K562 (cell line): Measurements from ENCODE around the gene DTX4. TPM values are rescaled to one million over a fixed set of nuclear protein-coding genes. Genes with fewer than 3 reads are reported as not detected.

Source experiments
- ATF7 ChIP-seq: fragments of 450-650 bp; IDR thresholded peaks from 2 replicates; pipeline ENCODE4 v1.7.1; 2014; ENCODE audit warnings: mild to moderate bottlenecking, moderate library complexity
- FOXJ2 ChIP-seq: fragments of 200-800 bp; sonication (Bioruptor generic); IDR thresholded peaks from 2 replicates; pipeline ENCODE4 v1.6.1; 2016; ENCODE audit warnings: missing genetic modification characterization, missing compliant biosample characterization
- FOXJ3 ChIP-seq: sonication (generic); formaldehyde crosslinking; IDR thresholded peaks from 2 replicates; pipeline ENCODE4 v1.4.0; 2020; ENCODE audit warnings: mild to moderate bottlenecking, missing genetic modification reagents
- FOXK2 ChIP-seq, 2 experiments: fragments of 450-650 bp; IDR thresholded peaks in 1 of 2; conservative IDR thresholded peaks in 1 of 2; 2 replicates each; pipeline ENCODE4 v1.6.1; 2016; ENCODE audit warnings: low read depth in 2 of 2, mild to moderate bottlenecking in 1 of 2
- HINFP ChIP-seq: fragments of 450-650 bp; conservative IDR thresholded peaks from 2 replicates; pipeline ENCODE4 v1.6.1; 2016; ENCODE audit warnings: missing genetic modification characterization, low read depth, mild to moderate bottlenecking, control low read depth, missing compliant biosample characterization
- HIVEP1 ChIP-seq: fragments of 250-450 bp; sonication (Bioruptor Pico); IDR thresholded peaks from 2 replicates; pipeline ENCODE4 v1.4.0; 2020; ENCODE audit warnings: mild to moderate bottlenecking
- MAX ChIP-seq: sonication (generic); formaldehyde crosslinking; IDR thresholded peaks from 2 replicates; pipeline ENCODE4 v1.9.0; 2022; ENCODE audit warnings: mild to moderate bottlenecking, missing genetic modification reagents
- MYC ChIP-seq, 2 experiments: fragments of 250-450 bp in 1 of 2; sonication (Bioruptor Pico) in 1 of 2; IDR thresholded peaks; 2 replicates each; pipeline versions ENCODE4 v1.5.1 to v1.6.1; 2012 to 2021; ENCODE audit warnings: low read depth in 2 of 2, borderline replicate concordance in 1 of 2, improper control_type of control experiment in 1 of 2, low read length in 1 of 2, mild to moderate bottlenecking in 1 of 2, moderate library complexity in 1 of 2
- SAFB ChIP-seq: fragments of 200-400 bp; formaldehyde crosslinking; IDR thresholded peaks from 2 replicates; pipeline ENCODE4 v1.6.1; 2017; ENCODE audit warnings: low read depth, low read length, borderline replicate concordance
- SUPT5H ChIP-seq: fragments of 450-650 bp; IDR thresholded peaks from 2 replicates; pipeline ENCODE4 v1.6.1; 2016
- USF1 ChIP-seq: sonication (generic); formaldehyde crosslinking; IDR thresholded peaks from 2 replicates; pipeline ENCODE4 v1.9.0; 2022; ENCODE audit warnings: mild to moderate bottlenecking, missing genetic modification reagents
- ZBTB5 ChIP-seq: fragments of 450-650 bp; IDR thresholded peaks from 2 replicates; pipeline ENCODE4 v1.6.1; 2017; ENCODE audit warnings: antibody characterized with exemption
- ZEB2 ChIP-seq: fragments of 450-650 bp; IDR thresholded peaks from 2 replicates; pipeline ENCODE4 v1.6.1; 2016
- ZFX ChIP-seq: sonication (generic); formaldehyde crosslinking; IDR thresholded peaks from 2 replicates; pipeline ENCODE4 v1.8.0; 2022; ENCODE audit warnings: mild to moderate bottlenecking, missing genetic modification reagents, moderate library complexity
- ZNF175 ChIP-seq: fragments of 200-800 bp; sonication (Bioruptor generic); IDR thresholded peaks from 2 replicates; pipeline ENCODE4 v1.6.1; 2016; ENCODE audit warnings: low read depth, mild to moderate bottlenecking, missing genetic modification characterization, missing compliant biosample characterization
- ZNF282 ChIP-seq: sonication (generic); formaldehyde crosslinking; IDR thresholded peaks from 2 replicates; pipeline ENCODE4 v1.8.1; 2023; ENCODE audit warnings: missing genetic modification reagents
- ZNF609 ChIP-seq: sonication (generic); formaldehyde crosslinking; IDR thresholded peaks from 2 replicates; pipeline ENCODE4 v1.8.1; 2023; ENCODE audit warnings: missing genetic modification reagents, mild to moderate bottlenecking, borderline replicate concordance
- polyA plus RNA-seq, 8 experiments: library from polyadenylated mRNA; depleted of rRNA in 4 of 8; stranded (reverse) in 5 of 8; unstranded in 3 of 8; fragments of >200 nt; fragmentation: Nextera tagmentation in 2 of 8; fragmentation: Illumina TruSeq in 1 of 8; extraction: Ambion mirVana in 2 of 8; extraction: Trizol in 1 of 8; gene quantifications; 2 replicates each; pipeline versions ENCODE4 v1.2.1 to v1.2.3, GENCODE V29; 2011 to 2014; ENCODE audit warnings: inconsistent platforms in 1 of 8, missing spikeins in 1 of 8
- total RNA-seq, 7 experiments: library from RNA; depleted of rRNA in 6 of 7; stranded (reverse); fragments of >200 nt in 6 of 7; fragmentation: Illumina TruSeq in 2 of 7; extraction: Trizol in 2 of 7; gene quantifications; 2 replicates each; pipeline versions ENCODE4 v1.2.1 to v1.2.3, GENCODE V29; 2011 to 2021; ENCODE audit warnings: low replicate concordance in 1 of 7

Gene DTX4
- total and polyA plus RNA-seq, 9 of the 15 experiments (the other 6 are each of a cell fraction or from before 2014, with no cell fraction given) = 0.03 to 0.47 (median 0.04) TPM; not detected in 4

GRCh38 chr11:59144579-59145345 is 27.2 kb upstream of the DTX4 start (continued):
- TF ChIP-seq ZFX (peak; percentile 89), ZBTB5 (no peak), MAX (peak; percentile 99), FOXK2 (conservative IDR thresholded peaks at IDR 0.05 in 1 of 2, IDR thresholded peaks at IDR 0.05 in 1 of 2; ENCODE audit: low read depth in 2 of 2) (peak; percentile 76 to 82), ZNF175 (CRISPR knock-in tag) (peak; percentile 79), MYC (IDR thresholded peaks at IDR 0.05; ENCODE audit: low read depth, low read length) (peak; percentile 77), MYC (CRISPR knock-in tag; IDR thresholded peaks at IDR 0.05; ENCODE audit: borderline replicate concordance, low read depth) (no peak), FOXJ3 (CRISPR knock-in tag) (peak; percentile 54; the same call in 1 of the 2 replicates), ZNF609 (CRISPR knock-in tag) (peak; percentile 92), SUPT5H (peak; percentile 54), FOXJ2 (tag) (no peak), HIVEP1 (CRISPR knock-in tag) (no peak), USF1 (peak; percentile 19; the same call in 1 of the 2 replicates), ATF7 (peak; percentile 63), SAFB (0 out of 2 replicates have a peak, but pooled peaks have one; percentile 37), HINFP (tag) (no peak), ZEB2 (peak; percentile 62; the same call in 1 of the 2 replicates), ZNF282 (0 out of 2 replicates have a peak, but pooled peaks have one; percentile 36)
